GM18907 (cell line): ENCODE data around the gene RPS25.
"Not testable (repeated sequence)": the region's sequence is repeated elsewhere in the genome, so short reads cannot be mapped to it uniquely, and the experiment has no call there.

Source experiments
- ATAC-seq: cut with Tn5 transposase; IDR thresholded peaks from one replicate; pipeline ENCODE4 v1.9.1; 2021; ENCODE audit warnings: mild to moderate bottlenecking, moderate library complexity; ENCODE audit not compliant: unreplicated experiment

Gene RPS25

DNA sequence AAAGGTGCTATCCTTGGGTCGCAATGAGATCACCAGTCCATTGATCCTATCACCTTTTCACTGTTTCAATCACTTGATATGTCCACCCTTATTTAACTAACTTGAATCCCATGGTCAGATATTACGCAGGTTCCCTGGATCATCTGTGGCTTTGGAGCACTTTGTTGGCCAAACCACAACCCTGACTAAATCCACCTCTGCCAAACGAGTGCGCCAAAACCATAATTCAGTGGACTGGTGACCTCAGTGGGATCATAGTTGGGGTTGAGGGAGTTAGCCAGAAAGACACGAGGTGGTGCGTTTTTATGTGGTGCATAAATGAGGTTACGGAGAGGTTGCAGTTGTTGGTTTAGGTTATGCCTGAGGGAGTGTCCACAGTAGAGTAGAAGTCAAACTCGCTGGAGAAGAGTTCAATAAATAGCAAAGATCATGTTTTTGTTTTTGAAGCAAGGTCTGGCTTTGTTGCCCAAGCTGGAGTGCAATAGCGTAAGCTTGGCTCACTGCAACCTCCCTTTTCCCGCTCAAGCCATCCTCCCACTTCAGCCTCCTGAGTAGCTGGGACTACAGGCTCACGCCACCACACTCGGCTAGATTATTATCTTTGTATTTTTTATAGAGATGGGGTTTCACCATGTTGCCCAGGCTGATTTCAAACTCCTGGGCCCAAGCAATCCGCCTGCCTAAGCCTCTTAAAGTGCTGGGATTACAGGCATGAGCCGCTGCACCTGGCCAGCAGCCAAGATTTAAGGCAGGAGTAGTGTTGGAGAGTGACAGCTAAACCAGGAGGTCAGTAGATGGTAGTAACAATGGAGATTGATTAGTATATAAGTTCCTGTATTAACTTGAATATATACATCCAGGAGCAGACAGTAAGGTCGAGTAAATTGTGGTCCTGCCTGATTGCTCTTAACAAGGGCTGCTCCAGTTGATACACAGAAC lies 42.1 kb downstream of the RPS25 start:
- ATAC-seq = no peak

DNA sequence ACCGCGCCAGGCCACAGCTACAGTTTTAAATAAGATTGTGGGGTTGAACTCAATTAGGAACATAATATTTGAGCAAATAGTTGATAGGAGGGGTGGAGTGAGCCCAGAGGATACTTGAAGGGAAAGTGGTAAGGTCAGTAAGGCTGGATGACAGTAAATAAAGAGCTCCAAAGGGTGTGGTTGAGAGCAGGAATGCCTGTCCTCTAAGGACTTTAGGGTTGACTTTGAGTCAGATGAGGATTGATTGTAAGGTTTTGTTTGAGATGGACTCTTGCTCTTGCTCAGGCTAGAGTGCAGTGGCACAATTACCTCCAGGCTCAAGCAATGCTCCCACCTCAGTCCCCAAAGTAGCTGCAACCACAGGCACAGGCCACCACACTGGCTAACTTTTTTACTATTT lies 44.2 kb downstream of the RPS25 start:
- ATAC-seq = no peak

DNA sequence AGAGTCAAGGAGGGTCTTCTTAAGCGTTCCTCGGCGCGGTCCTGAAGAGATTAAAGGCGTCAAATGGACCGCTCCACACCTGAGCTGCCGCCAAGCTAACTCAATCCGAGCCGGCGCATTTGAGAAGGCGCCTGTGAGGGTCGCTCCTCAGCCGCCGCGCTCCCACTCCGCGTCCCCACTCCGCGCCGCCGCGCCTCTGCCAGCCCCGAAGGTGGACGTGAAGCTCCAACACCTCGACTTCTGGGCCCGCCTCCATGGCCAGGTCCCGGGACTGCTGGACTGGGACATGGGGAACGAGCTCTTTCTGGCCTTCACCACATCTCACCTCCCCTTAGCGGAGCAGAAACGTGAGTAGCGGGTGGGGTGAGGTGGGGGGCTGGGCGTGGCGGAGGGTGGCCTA lies 46.5 kb downstream of the RPS25 start, which contains the start of gene FOXR1:
TSS of gene FOXR1 (plus strand) at position 116 of the 400 bp plus-strand sequence. CDS start at position 287, 171 bp downstream.
- ATAC-seq = no peak

DNA sequence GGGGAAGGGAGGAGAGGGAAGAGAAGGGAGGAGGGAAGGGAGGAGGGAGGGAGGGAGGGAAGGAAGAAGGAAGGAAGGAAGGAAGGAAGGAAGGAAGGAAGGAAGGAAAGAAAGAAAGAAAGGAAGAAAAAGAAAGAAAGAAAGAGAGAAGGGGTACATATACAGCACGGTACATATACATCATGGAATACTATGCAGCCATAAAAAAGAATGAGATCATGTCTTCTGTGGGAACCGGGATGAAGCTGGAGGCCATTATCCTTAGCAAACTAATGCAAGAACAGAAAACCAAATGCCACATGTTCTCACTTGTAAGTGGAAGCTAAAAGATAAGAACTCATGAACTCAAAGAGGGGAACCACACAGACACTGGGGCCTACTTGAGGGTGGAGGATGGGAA lies 48.6 kb downstream of the RPS25 start:
- ATAC-seq = not testable (repeated sequence)
